Neural progenitor cell (in vitro differentiated cells): Measurements from ENCODE around the gene MDH2.
"Not testable (repeated sequence)": the region's sequence is repeated elsewhere in the genome, so short reads cannot be mapped to it uniquely, and the experiment has no call there.

Experiments used
- CTCF ChIP-seq: fragments of 200-600 bp; sonication (generic); IDR thresholded peaks from 2 replicates; pipeline ENCODE4 v1.5.1; 2017; ENCODE audit warnings: antibody characterized with exemption, mild to moderate bottlenecking
- EZH2 ChIP-seq: fragments of 200-600 bp; sonication (generic); IDR thresholded peaks from 2 replicates; pipeline ENCODE4 v1.6.1; 2017; ENCODE audit warnings: antibody characterized with exemption, mild to moderate bottlenecking, moderate library complexity
- EZH2phosphoT487 ChIP-seq: fragments of 200-600 bp; sonication (generic); IDR thresholded peaks from 2 replicates; pipeline ENCODE4 v1.6.1; 2017; ENCODE audit warnings: antibody characterized with exemption

GRCh38 chr7:76103788-76104187 is 55.9 kb downstream of the MDH2 start:
- TF ChIP-seq CTCF, EZH2phosphoT487, EZH2: not testable (repeated sequence)
